ENCODE data around the gene MDGA2. TPM values are rescaled to one million over a fixed set of nuclear protein-coding genes. Genes with fewer than 3 reads are reported as not detected.
"Not testable (repeated sequence)": the region's sequence is repeated elsewhere in the genome, so short reads cannot be mapped to it uniquely, and the experiment has no call there.

MDGA2 gene
- total RNA-seq, 2 donors from 2014 or later = 0.82 to 8.8 TPM

DNA sequence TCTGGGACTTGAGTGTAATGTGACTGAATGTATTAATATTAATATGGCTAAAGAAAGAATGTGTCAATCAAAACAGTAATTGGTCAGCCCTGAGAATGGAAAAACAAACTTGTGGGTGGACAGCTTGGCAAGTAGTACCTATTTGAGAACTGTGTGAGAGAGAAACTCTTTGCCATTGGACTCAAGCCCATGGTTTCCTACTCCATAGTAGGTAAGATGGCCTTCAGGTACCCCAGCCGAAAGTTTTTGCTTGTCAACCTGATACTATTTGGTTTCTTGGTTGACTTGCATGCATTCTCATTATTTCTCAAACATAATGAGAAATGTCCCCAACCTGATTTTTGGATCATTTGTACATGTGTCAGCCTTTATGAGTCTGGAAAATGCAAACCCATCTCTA is 391.1 kb downstream of the MDGA2 start:
- WGBS, 2 experiments (ENCODE audit: insufficient coverage in 1 of 2, insufficient read length in 1 of 2) = 88 to 94% methylated on average over 1 of the region's 1 CpG
- H3K27me3 ChIP-seq (ENCODE audit: control insufficient read depth, insufficient read depth, low read length, poor library complexity, severe bottlenecking) = no peaks in the 10 kb centered on the region
- no peaks in the 10 kb centered on the region for H3K27me3 Mint-ChIP-seq (ENCODE audit: insufficient read depth)

DNA sequence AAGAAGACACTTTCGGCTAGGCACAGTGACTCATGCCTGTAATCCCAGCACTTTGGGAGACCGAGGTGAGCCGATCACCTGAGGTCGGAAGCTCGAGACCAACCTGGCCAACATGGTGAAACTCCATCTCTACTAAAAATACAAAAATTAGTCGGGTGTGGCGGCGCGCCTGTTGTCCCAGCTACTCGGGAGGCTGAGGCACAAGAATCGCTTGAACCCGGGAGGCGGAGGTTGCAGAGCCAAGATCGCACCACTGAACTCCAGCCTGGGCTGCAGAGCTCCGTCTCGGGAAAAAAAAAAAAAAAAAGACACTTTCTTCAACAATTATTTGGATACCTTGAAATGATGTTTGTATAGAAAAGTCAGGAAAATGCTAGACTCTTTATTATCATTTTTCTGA is 393.6 kb downstream of the MDGA2 start:
- DNase-seq; H3K36me3 ChIP-seq (ENCODE audit: control insufficient read depth, insufficient read depth, low read length); H3K4me1 ChIP-seq (ENCODE audit: control insufficient read depth, insufficient read depth, low read length); H3K9ac ChIP-seq (ENCODE audit: extremely low read depth, low read length, poor library complexity, severe bottlenecking); H3K4me3 Mint-ChIP-seq; H3K9me3 ChIP-seq (ENCODE audit: control insufficient read depth, low read length); H3K27me3 Mint-ChIP-seq (ENCODE audit: insufficient read depth); H3K9me3 Mint-ChIP-seq; H3K4me3 ChIP-seq (ENCODE audit: low read length); H3K27ac ChIP-seq (ENCODE audit: low read depth, low read length); H3K36me3 Mint-ChIP-seq (ENCODE audit: low read depth); H3K27ac Mint-ChIP-seq; H3K4me1 Mint-ChIP-seq; H3K27me3 ChIP-seq (ENCODE audit: control insufficient read depth, insufficient read depth, low read length, poor library complexity, severe bottlenecking): not testable (repeated sequence)
- WGBS, 2 experiments (ENCODE audit: insufficient coverage in 1 of 2, insufficient read length in 1 of 2) = 93 to 99% methylated on average over 3 to 15 of the region's 16 CpGs

More for the DNA sequence above, 391.1 kb downstream of the MDGA2 start:
- Histone ChIP-seq H3K9ac (ENCODE audit: extremely low read depth, low read length, poor library complexity, severe bottlenecking) (no peak overlapping the region), H3K27ac (ENCODE audit: low read depth, low read length) (no peak overlapping the region), H3K4me1 (ENCODE audit: control insufficient read depth, insufficient read depth, low read length) (no peaks in the 10 kb centered on the region), H3K9me3 (ENCODE audit: control insufficient read depth, low read length) (no peaks in the 10 kb centered on the region), H3K4me3 (ENCODE audit: low read length) (no peak overlapping the region), H3K36me3 (ENCODE audit: control insufficient read depth, insufficient read depth, low read length) (no peaks in the 10 kb centered on the region)
- Mint-ChIP-seq H3K4me3 (no peak overlapping the region), H3K9me3 (no peaks in the 10 kb centered on the region), H3K27ac (no peak overlapping the region), H3K36me3 (ENCODE audit: low read depth) (no peaks in the 10 kb centered on the region), H3K4me1 (no peaks in the 10 kb centered on the region)
- TF ChIP-seq CTCF (conservative IDR thresholded peaks at IDR 0.05) = no peak
- no peak for DNase-seq

- Histone ChIP-seq H3K27ac (ENCODE audit: low read depth, low read length) (no peak overlapping the region), H3K9me3 (ENCODE audit: control insufficient read depth, low read length) (no peaks in the 10 kb centered on the region), H3K27me3 (ENCODE audit: control insufficient read depth, insufficient read depth, low read length, poor library complexity, severe bottlenecking) (no peaks in the 10 kb centered on the region), H3K4me3 (ENCODE audit: low read length) (no peak overlapping the region), H3K4me1 (ENCODE audit: control insufficient read depth, insufficient read depth, low read length) (no peaks in the 10 kb centered on the region), H3K9ac (ENCODE audit: extremely low read depth, low read length, poor library complexity, severe bottlenecking) (no peak overlapping the region), H3K36me3 (ENCODE audit: control insufficient read depth, insufficient read depth, low read length) (no peaks in the 10 kb centered on the region)
- Mint-ChIP-seq H3K9me3 (no peaks in the 10 kb centered on the region), H3K4me3 (no peak overlapping the region), H3K27me3 (ENCODE audit: insufficient read depth) (no peaks in the 10 kb centered on the region), H3K4me1 (no peaks in the 10 kb centered on the region), H3K36me3 (ENCODE audit: low read depth) (no peaks in the 10 kb centered on the region), H3K27ac (no peak overlapping the region)
- TF ChIP-seq CTCF (conservative IDR thresholded peaks at IDR 0.05) = peak; percentile 93
- peak; percentile 90 for DNase-seq
- 0 to 27% methylated on average over 1 to 4 of the region's 5 CpGs for WGBS, 2 experiments (ENCODE audit: insufficient coverage in 1 of 2, insufficient read length in 1 of 2)
Observed at GRCh38 chr14:47278233-47278842, 397.1 kb downstream of the MDGA2 start.

DNA sequence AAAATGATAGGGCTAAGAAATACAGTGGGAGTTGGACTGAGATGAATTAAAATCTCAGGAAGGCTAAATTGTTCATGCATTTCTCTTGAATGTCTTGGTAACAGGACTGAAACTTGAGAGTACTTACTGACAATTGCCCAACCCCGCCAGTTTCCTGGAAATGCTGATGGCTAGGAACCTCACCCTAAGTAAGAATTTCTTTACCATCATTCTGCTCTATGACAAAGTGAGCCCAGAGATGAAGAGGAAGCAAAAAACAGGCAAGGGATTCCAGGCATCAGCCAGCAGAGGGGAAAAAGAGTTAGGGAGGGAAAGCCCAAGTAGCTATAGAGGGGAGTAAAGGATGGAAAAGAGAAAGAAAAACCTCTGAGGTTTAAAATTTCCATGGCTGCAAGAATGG is 397.7 kb downstream of the MDGA2 start:
- WGBS, 2 experiments (ENCODE audit: insufficient coverage in 1 of 2, insufficient read length in 1 of 2) = 89 to 100% methylated on average over 1 of the region's 1 CpG
- Mint-ChIP-seq H3K4me1 (no peaks in the 10 kb centered on the region), H3K27me3 (ENCODE audit: insufficient read depth) (no peaks in the 10 kb centered on the region), H3K27ac (no peak overlapping the region), H3K4me3 (no peak overlapping the region), H3K36me3 (ENCODE audit: low read depth) (no peaks in the 10 kb centered on the region), H3K9me3 (no peaks in the 10 kb centered on the region)
- Histone ChIP-seq H3K9ac (ENCODE audit: extremely low read depth, low read length, poor library complexity, severe bottlenecking) (no peak overlapping the region), H3K9me3 (ENCODE audit: control insufficient read depth, low read length) (no peaks in the 10 kb centered on the region), H3K27me3 (ENCODE audit: control insufficient read depth, insufficient read depth, low read length, poor library complexity, severe bottlenecking) (no peaks in the 10 kb centered on the region), H3K4me3 (ENCODE audit: low read length) (no peak overlapping the region), H3K27ac (ENCODE audit: low read depth, low read length) (no peak overlapping the region), H3K36me3 (ENCODE audit: control insufficient read depth, insufficient read depth, low read length) (no peaks in the 10 kb centered on the region), H3K4me1 (ENCODE audit: control insufficient read depth, insufficient read depth, low read length) (no peaks in the 10 kb centered on the region)
- DNase-seq = peak; percentile 47
- no peak for TF ChIP-seq CTCF (conservative IDR thresholded peaks at IDR 0.05)
